A673 (cell line): ENCODE results near the gene FAM151A.

Experiments
- EZH2 ChIP-seq: fragments of 200-600 bp; sonication (generic); IDR thresholded peaks from 2 replicates; pipeline ENCODE4 v1.6.1; 2017; ENCODE audit warnings: borderline replicate concordance, low read depth, mild to moderate bottlenecking, mixed read lengths, antibody characterized with exemption, low read length; ENCODE audit not compliant: poor library complexity, severe bottlenecking
- TF ChIP-seq, protein P1 (sequence below): fragments of 300-800, 200-600 bp; sonication (generic); conservative IDR thresholded peaks from 2 replicates; pipeline ENCODE4 v1.5.1; 2017; ENCODE audit warnings: low read depth, mild to moderate bottlenecking, antibody characterized with exemption, low read length, moderate library complexity, mixed read lengths

- TF ChIP-seq, protein P1, sequence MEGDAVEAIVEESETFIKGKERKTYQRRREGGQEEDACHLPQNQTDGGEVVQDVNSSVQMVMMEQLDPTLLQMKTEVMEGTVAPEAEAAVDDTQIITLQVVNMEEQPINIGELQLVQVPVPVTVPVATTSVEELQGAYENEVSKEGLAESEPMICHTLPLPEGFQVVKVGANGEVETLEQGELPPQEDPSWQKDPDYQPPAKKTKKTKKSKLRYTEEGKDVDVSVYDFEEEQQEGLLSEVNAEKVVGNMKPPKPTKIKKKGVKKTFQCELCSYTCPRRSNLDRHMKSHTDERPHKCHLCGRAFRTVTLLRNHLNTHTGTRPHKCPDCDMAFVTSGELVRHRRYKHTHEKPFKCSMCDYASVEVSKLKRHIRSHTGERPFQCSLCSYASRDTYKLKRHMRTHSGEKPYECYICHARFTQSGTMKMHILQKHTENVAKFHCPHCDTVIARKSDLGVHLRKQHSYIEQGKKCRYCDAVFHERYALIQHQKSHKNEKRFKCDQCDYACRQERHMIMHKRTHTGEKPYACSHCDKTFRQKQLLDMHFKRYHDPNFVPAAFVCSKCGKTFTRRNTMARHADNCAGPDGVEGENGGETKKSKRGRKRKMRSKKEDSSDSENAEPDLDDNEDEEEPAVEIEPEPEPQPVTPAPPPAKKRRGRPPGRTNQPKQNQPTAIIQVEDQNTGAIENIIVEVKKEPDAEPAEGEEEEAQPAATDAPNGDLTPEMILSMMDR: no peak
- TF ChIP-seq EZH2: no peak
Measured at GRCh38 chr1:54583307-54583686, 40.0 kb downstream of the FAM151A start.
